Retinal pigment epithelial cell (primary cell): ENCODE measurements around the gene LRRC4.

Experiments used
- DNase-seq: peaks from one replicate; pipeline ENCODE4 v3.0.0-alpha.2; 2010; ENCODE audit warnings: low read depth
- H3K4me3 ChIP-seq: 2 replicates; pipeline ENCODE4 v1.5.1; 2011; ENCODE audit warnings: mild to moderate bottlenecking, low read length, control low read depth, moderate library complexity
- TF ChIP-seq, protein P1 (sequence below): conservative IDR thresholded peaks from 2 replicates; pipeline ENCODE4 v1.5.1; 2011; ENCODE audit warnings: low read depth, low read length, control low read depth, inconsistent platforms

LRRC4 gene, protein sequence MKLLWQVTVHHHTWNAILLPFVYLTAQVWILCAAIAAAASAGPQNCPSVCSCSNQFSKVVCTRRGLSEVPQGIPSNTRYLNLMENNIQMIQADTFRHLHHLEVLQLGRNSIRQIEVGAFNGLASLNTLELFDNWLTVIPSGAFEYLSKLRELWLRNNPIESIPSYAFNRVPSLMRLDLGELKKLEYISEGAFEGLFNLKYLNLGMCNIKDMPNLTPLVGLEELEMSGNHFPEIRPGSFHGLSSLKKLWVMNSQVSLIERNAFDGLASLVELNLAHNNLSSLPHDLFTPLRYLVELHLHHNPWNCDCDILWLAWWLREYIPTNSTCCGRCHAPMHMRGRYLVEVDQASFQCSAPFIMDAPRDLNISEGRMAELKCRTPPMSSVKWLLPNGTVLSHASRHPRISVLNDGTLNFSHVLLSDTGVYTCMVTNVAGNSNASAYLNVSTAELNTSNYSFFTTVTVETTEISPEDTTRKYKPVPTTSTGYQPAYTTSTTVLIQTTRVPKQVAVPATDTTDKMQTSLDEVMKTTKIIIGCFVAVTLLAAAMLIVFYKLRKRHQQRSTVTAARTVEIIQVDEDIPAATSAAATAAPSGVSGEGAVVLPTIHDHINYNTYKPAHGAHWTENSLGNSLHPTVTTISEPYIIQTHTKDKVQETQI

DNA sequence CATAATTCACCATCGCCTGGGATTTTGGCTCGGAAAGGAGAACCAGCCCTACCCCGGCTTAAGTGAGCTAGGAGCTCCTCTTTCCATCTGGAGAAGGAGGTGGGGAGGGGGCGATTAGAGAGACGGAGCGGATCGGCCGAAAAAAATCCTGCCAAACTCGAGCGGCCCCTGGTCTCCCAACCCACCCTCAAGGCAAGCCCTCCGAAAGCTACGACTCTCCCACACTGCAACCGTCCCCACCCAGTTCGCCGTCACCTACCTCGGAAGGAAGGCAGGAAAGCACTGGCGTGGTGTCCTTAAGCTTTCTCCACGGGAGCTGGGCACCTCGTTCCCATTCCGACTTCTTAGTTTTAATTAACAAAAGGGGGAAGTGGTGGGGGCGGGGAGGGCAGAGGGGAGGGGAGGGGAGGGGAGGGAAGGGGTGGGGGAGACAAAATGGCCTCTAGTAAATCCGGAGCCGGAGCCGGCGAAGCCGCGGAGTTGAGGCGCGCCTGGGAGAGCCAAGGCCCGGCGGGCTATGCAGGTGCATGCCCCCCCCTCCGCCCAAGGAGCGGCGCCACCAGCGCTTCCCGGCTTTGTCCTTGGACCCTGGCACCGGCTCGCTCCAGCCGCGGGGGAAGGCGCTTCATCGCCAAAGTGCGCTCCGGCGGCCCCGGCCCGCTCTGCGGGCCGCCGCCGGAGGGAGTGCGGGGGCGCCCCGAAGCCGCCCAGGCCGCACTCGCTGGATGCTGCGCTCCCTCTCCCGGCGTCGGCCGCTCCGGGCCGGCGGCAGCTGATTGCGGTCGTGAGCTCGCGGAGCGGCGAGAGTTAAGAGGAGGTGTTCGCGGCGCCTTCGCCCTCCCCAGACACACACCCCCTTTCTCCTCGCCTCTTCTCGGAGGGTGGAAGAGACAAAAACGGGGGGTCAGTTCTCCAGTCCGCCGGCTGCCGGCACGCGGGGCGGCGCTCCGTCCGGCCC, at the start of gene LRRC4:
Gene LRRC4, minus strand, starts transcription at position 784 of the 958 bp plus-strand sequence. CDS start 797 bp downstream, outside the sequence.
- TF ChIP-seq, protein P1, sequence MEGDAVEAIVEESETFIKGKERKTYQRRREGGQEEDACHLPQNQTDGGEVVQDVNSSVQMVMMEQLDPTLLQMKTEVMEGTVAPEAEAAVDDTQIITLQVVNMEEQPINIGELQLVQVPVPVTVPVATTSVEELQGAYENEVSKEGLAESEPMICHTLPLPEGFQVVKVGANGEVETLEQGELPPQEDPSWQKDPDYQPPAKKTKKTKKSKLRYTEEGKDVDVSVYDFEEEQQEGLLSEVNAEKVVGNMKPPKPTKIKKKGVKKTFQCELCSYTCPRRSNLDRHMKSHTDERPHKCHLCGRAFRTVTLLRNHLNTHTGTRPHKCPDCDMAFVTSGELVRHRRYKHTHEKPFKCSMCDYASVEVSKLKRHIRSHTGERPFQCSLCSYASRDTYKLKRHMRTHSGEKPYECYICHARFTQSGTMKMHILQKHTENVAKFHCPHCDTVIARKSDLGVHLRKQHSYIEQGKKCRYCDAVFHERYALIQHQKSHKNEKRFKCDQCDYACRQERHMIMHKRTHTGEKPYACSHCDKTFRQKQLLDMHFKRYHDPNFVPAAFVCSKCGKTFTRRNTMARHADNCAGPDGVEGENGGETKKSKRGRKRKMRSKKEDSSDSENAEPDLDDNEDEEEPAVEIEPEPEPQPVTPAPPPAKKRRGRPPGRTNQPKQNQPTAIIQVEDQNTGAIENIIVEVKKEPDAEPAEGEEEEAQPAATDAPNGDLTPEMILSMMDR: no peak
- no peak for DNase-seq
- peak within 1 kb of the TSS; percentile 55 for H3K4me3 ChIP-seq

DNA sequence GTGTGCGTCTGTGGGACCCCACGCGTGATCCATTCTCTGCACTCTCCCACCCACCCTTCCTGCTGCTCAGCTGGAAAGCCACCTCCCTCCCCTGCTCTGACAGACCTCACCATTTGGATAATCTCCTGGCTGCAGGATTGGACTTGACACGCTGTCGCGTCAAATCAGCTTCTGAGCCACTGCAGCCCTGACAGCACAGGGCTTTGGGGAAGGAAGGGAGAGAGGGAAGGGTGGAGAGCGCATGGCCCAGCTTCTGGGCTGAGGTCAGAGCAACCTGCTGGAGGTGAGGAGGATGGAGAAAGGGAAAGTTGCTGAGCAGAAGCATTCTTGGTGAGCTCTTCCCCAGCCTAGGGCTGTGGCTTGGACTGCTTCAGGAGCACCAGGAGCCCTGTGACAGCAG, 48.9 kb upstream of the LRRC4 start:
- no peak for DNase-seq
- TF ChIP-seq, protein P1: no peak

DNA sequence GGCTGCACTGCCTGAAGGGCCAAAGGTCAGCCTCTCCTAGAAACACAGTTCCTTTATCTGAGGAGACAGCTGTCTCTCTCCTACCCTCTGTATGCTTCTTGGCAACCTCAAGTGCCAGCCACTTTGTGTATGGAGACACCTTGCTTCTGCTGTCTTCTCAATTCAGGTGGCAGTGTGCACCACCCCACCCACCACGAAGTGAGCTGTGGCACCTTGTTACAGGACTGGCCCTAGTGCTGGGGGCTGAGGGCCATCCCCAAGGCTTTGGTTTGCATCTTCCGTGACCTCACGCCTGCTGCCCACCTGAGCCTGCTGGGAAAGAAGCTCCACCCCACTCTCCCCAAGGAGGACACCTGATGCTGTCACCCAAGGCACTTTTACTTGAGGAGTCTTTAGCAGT, 47.1 kb upstream of the LRRC4 start:
- no peak for DNase-seq
- H3K4me3 ChIP-seq: no peak overlapping the region
- TF ChIP-seq, protein P1: no peak

More for the DNA sequence above, 48.9 kb upstream of the LRRC4 start:
- H3K4me3 ChIP-seq: no peak overlapping the region

DNA sequence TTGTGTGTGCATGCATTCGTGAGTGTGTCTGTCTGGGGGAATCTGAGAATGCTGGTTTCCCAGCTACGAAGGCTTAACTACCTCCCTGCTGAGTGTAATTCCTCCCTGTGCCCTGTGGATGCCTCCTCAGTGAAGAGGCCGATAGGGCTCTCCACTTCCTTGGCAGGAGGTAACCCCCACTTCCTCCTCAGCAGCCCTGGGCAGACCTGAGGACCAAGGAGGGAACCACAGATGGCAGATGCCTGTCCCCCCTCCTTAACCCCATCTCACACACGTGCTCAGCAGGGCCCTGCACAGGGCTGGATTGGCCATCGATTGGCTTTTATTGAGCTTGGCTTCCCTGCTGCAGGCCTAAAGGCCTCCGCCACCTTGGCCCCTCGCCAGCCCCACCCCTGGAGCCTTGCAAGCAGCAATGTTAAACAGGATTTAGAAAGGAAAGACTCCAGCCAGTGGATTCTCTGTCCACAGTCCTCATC, 45.6 kb upstream of the LRRC4 start:
- TF ChIP-seq, protein P1: peak; percentile 5
- no peak overlapping the region for H3K4me3 ChIP-seq
- DNase-seq: no peak

DNA sequence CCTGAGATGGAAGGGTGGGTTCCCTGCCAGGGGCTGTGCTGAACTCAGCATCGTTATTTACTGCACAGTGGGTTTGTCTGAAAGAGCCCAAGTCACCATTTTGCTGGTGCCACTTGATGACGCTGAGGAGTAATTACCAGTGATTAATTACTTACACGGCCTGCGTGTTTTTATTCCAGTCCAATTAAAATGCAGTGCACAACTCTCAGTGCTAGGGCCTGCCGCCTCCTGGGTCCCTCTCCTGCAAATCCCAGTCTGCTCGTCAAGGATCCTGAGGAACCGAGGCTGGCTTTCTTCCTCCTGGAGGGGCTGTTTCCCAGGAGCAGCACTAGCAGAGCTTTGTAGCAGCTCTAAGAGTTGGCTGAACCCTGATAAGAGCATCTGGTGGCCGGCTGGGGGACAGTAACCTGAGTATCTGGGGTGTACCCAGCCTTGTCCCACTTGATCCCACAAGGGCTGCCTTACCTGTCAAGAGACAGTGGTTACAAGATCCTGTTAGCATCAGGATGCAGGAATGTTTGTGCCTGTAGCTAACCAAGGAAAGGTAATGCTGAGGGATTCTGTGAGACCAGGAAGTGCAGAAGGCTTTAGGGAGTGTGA, 45.1 kb upstream of the LRRC4 start:
- H3K4me3 ChIP-seq: no peak overlapping the region
- no peak for DNase-seq
- TF ChIP-seq, protein P1: no peak
